Keratinocyte (primary cell): Measurements from ENCODE around the gene DIABLO. TPM values are rescaled to one million over a fixed set of nuclear protein-coding genes. Genes with fewer than 3 reads are reported as not detected.

Source experiments
- DNase-seq: peaks from one replicate; pipeline ENCODE4 v3.0.0-alpha.2; 2011; ENCODE audit warnings: low read depth, missing footprints, low spot score
- FAIRE-seq: peaks from 2 replicates; lab custom pipeline; 2011; peaks lifted over from hg19 to GRCh38; lab: Jason Lieb, UNC
- H2AFZ ChIP-seq: 2 replicates; pipeline ENCODE4 v1.6.0; 2012; ENCODE audit warnings: low read length, control low read depth, inconsistent platforms; ENCODE audit not compliant: control insufficient read depth
- H3K27ac ChIP-seq: 2 replicates; pipeline ENCODE4 v1.5.1; 2011; ENCODE audit warnings: low read length; ENCODE audit not compliant: control insufficient read depth, insufficient read depth
- H3K27me3 ChIP-seq: 3 replicates; pipeline ENCODE4 v1.6.0; 2011; ENCODE audit warnings: low read length; ENCODE audit not compliant: control insufficient read depth, insufficient read depth; ENCODE audit errors: extremely low read depth
- H3K36me3 ChIP-seq, 2 experiments: 2 replicates in 1 of 2; 3 replicates in 1 of 2; pipeline ENCODE4 v1.5.1; 2011; ENCODE audit warnings: low read length in 2 of 2, mild to moderate bottlenecking in 1 of 2; ENCODE audit not compliant: control insufficient read depth in 2 of 2, insufficient read depth in 2 of 2; ENCODE audit errors: extremely low read depth in 1 of 2
- H3K4me1 ChIP-seq: 3 replicates; pipeline ENCODE4 v1.5.1; 2011; ENCODE audit warnings: low read length; ENCODE audit not compliant: control insufficient read depth, insufficient read depth; ENCODE audit errors: extremely low read depth
- H3K4me2 ChIP-seq: 3 replicates; pipeline ENCODE4 v1.6.0; 2011; ENCODE audit warnings: low read depth, low read length; ENCODE audit not compliant: control insufficient read depth, insufficient read depth; ENCODE audit errors: extremely low read depth
- H3K4me3 ChIP-seq, 3 experiments: fragments of 200-600 bp in 1 of 3; sonication (generic) in 1 of 3; 2 replicates in 2 of 3; 3 replicates in 1 of 3; pipeline ENCODE4 v1.5.1; 2011 to 2016; ENCODE audit warnings: low read length in 3 of 3, mild to moderate bottlenecking in 3 of 3, control low read depth in 2 of 3, inconsistent platforms in 1 of 3, low read depth in 1 of 3, mixed read lengths in 1 of 3, mixed run types in 1 of 3, moderate library complexity in 1 of 3; ENCODE audit not compliant: control insufficient read depth in 2 of 3, insufficient read depth in 2 of 3; ENCODE audit errors: extremely low read depth in 1 of 3
- H3K79me2 ChIP-seq: 2 replicates; pipeline ENCODE4 v1.6.0; 2012; ENCODE audit warnings: low read length; ENCODE audit not compliant: control insufficient read depth, insufficient read depth
- H3K9ac ChIP-seq: 3 replicates; pipeline ENCODE4 v1.6.0; 2011; ENCODE audit warnings: low read length; ENCODE audit not compliant: control insufficient read depth, insufficient read depth; ENCODE audit errors: extremely low read depth
- H3K9me1 ChIP-seq: 3 replicates; pipeline ENCODE4 v1.6.0; 2011; ENCODE audit warnings: low read length; ENCODE audit not compliant: control insufficient read depth, insufficient read depth; ENCODE audit errors: extremely low read depth
- H3K9me3 ChIP-seq: 2 replicates; pipeline ENCODE4 v1.5.1; 2012; ENCODE audit warnings: low read depth, low read length; ENCODE audit not compliant: control insufficient read depth
- H4K20me1 ChIP-seq: 3 replicates; pipeline ENCODE4 v1.6.0; 2011; ENCODE audit warnings: low read length; ENCODE audit not compliant: control insufficient read depth, insufficient read depth; ENCODE audit errors: extremely low read depth
- EZH2 ChIP-seq: IDR thresholded peaks from one replicate; pipeline ENCODE4 v1.6.1; 2012; ENCODE audit warnings: inconsistent platforms, mild to moderate bottlenecking, low read length, moderate library complexity
- dilution Hi-C: fragments of 300-500 bp; cut with MboI; formaldehyde crosslinking; loops from one replicate; pipeline ENCODE4 v1.7.0; 2020; ENCODE audit warnings: low sequenced_read_pairs; ENCODE audit not compliant: extremely low pct_ligation_motif_present
- polyA plus RNA-seq, 5 experiments: library from polyadenylated mRNA; depleted of rRNA in 3 of 5; stranded (reverse) in 3 of 5; stranded (forward) in 1 of 5; unstranded in 1 of 5; fragments of >200 nt; gene quantifications; 1 replicate in 1 of 5; 2 replicates in 3 of 5; 3 replicates in 1 of 5; pipeline versions ENCODE4 v1.2.1 to v1.2.3, GENCODE V29; 2011 to 2012; ENCODE audit warnings: missing spikeins in 2 of 5, low read depth in 1 of 5, low replicate concordance in 1 of 5
- TF ChIP-seq, protein P1 (sequence below), 3 experiments: IDR thresholded peaks in 1 of 3; conservative IDR thresholded peaks in 1 of 3; optimal IDR thresholded peaks in 1 of 3; 2 replicates in 2 of 3; 3 replicates in 1 of 3; pipeline versions ENCODE3 to v1.5.1; 2011; ENCODE audit warnings: low read length in 3 of 3, mild to moderate bottlenecking in 3 of 3, moderate library complexity in 2 of 3, control low read depth in 1 of 3, inconsistent platforms in 1 of 3; ENCODE audit not compliant: insufficient read depth in 2 of 3; ENCODE audit errors: extremely low read depth in 1 of 3

DIABLO gene
- polyA plus RNA-seq, 1 donor (not counting 4 experiments of a cell fraction or from before 2014, with no cell fraction given) = 41.6 TPM

GRCh38 chr12:122250536-122250935 is 24.7 kb upstream of the DIABLO start:
- Histone ChIP-seq H3K9ac (no peak overlapping the region), H3K27ac (no peak overlapping the region), H3K4me2 (no peak overlapping the region), H3K9me1 (no peaks in the 10 kb centered on the region), H2AFZ (no peak overlapping the region), H3K4me1 (no peaks in the 10 kb centered on the region), H3K79me2 (no peaks in the 10 kb centered on the region), H3K9me3 (no peaks in the 10 kb centered on the region), H3K36me3 (peaks cover 0 to 7% of the 10 kb centered on the region in 2 experiments), H3K4me3 (no peak overlapping the region), H4K20me1 (no peaks in the 10 kb centered on the region), H3K27me3 (no peaks in the 10 kb centered on the region)
- FAIRE-seq (no peak), DNase-seq (no peak)
- no peak for TF ChIP-seq EZH2
- TF ChIP-seq, protein P1, sequence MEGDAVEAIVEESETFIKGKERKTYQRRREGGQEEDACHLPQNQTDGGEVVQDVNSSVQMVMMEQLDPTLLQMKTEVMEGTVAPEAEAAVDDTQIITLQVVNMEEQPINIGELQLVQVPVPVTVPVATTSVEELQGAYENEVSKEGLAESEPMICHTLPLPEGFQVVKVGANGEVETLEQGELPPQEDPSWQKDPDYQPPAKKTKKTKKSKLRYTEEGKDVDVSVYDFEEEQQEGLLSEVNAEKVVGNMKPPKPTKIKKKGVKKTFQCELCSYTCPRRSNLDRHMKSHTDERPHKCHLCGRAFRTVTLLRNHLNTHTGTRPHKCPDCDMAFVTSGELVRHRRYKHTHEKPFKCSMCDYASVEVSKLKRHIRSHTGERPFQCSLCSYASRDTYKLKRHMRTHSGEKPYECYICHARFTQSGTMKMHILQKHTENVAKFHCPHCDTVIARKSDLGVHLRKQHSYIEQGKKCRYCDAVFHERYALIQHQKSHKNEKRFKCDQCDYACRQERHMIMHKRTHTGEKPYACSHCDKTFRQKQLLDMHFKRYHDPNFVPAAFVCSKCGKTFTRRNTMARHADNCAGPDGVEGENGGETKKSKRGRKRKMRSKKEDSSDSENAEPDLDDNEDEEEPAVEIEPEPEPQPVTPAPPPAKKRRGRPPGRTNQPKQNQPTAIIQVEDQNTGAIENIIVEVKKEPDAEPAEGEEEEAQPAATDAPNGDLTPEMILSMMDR (optimal IDR thresholded peaks at IDR 0.05 in 1 of 3, IDR thresholded peaks at IDR 0.05 in 1 of 3, conservative IDR thresholded peaks at IDR 0.05 in 1 of 3; ENCODE audit: extremely low read depth in 1 of 3, insufficient read depth in 2 of 3, low read length in 3 of 3) = no peak
- dilution Hi-C loops = no loop called here

DNA sequence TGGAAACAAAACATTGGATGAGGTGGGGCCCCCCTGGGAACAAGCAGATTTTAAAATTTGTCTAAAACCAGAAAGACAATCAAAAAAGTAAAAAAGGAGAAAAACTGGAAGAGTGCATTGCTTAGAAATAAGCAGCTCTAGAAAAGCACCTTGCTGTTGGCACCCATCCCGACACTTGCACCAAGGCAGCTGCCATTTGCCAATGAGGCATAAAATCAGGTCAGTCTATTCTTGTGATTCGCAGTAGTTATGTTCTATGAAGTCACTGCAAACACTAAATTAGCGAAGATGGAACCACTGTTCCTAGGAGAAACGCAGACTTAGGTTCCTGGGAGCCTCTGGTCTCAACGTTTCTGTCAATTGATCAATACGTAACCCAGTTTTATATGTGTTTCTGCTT is 24.2 kb upstream of the DIABLO start:
- dilution Hi-C loops = no loop called here
- Histone ChIP-seq H3K9me1 (no peaks in the 10 kb centered on the region), H4K20me1 (no peaks in the 10 kb centered on the region), H3K9ac (no peak overlapping the region), H3K4me3 (no peak overlapping the region), H3K27me3 (no peaks in the 10 kb centered on the region), H3K4me2 (no peak overlapping the region), H3K9me3 (no peaks in the 10 kb centered on the region), H2AFZ (no peak overlapping the region), H3K27ac (no peak overlapping the region), H3K36me3 (peaks cover 0 to 7% of the 10 kb centered on the region in 2 experiments), H3K79me2 (no peaks in the 10 kb centered on the region), H3K4me1 (no peaks in the 10 kb centered on the region)
- no peak for TF ChIP-seq EZH2
- TF ChIP-seq, protein P1 (optimal IDR thresholded peaks at IDR 0.05 in 1 of 3, IDR thresholded peaks at IDR 0.05 in 1 of 3, conservative IDR thresholded peaks at IDR 0.05 in 1 of 3; ENCODE audit: extremely low read depth in 1 of 3, insufficient read depth in 2 of 3, low read length in 3 of 3) = no peak
- DNase-seq (no peak), FAIRE-seq (no peak)
